Gastrocnemius medialis (tissue), 4 donors: ENCODE data around the gene GNB1. TPM values are rescaled to one million over a fixed set of nuclear protein-coding genes. Genes with fewer than 3 reads are reported as not detected.

Experiments used
- ATAC-seq, 2 donors: fragments of 150-250 bp; one replicate each; pipeline ENCODE4 v1.9.1; 2016
- DNase-seq, 2 donors: peaks; one replicate each; pipeline ENCODE4 v3.0.0-alpha.2; 2019
- H3K27ac ChIP-seq, 4 donors: fragments of 200-600 bp; sonication (generic); 1 replicate in 1 of 4; 2 replicates in 3 of 4; pipeline ENCODE4 v1.5.1; 2016 to 2018; ENCODE audit warnings: mild to moderate bottlenecking in 2 of 4, moderate library complexity in 1 of 4
- H3K27me3 ChIP-seq, 3 donors: fragments of 200-600 bp; sonication (generic) in 2 of 3; 1 replicate in 1 of 3; 2 replicates in 2 of 3; pipeline versions ENCODE4 v1.5.1 to v1.6.0; 2016 to 2019; ENCODE audit warnings: mild to moderate bottlenecking in 1 of 3, moderate library complexity in 1 of 3
- H3K36me3 ChIP-seq, 2 donors: fragments of 200-600 bp; sonication (generic) in 1 of 2; one replicate each; pipeline ENCODE4 v1.5.1; 2017 to 2018
- H3K4me1 ChIP-seq, 2 donors: fragments of 200-600 bp; sonication (generic) in 1 of 2; one replicate each; pipeline ENCODE4 v1.5.1; 2016 to 2017; ENCODE audit warnings: mild to moderate bottlenecking in 2 of 2
- H3K4me3 ChIP-seq, 4 donors: fragments of 200-600 bp; sonication (generic) in 3 of 4; 1 replicate in 1 of 4; 2 replicates in 3 of 4; pipeline ENCODE4 v1.5.1; 2016 to 2019; ENCODE audit warnings: mild to moderate bottlenecking in 2 of 4
- H3K9me3 ChIP-seq, 3 donors: fragments of 200-600 bp; sonication (generic) in 2 of 3; 1 replicate in 1 of 3; 2 replicates in 2 of 3; pipeline ENCODE4 v1.5.1; 2016 to 2019
- CTCF ChIP-seq, 5 experiments: fragments of 450-650 bp in 3 of 5; fragments of 200-600 bp in 2 of 5; sonication (generic) in 2 of 5; IDR thresholded peaks in 4 of 5; conservative IDR thresholded peaks in 1 of 5; 1 replicate in 4 of 5; 2 replicates in 1 of 5; pipeline ENCODE4 v1.5.1; 2016 to 2019; ENCODE audit warnings: antibody characterized with exemption in 5 of 5, mild to moderate bottlenecking in 3 of 5, moderate library complexity in 3 of 5
- POLR2A ChIP-seq, 2 donors: fragments of 450-650 bp; IDR thresholded peaks; one replicate each; pipeline ENCODE4 v1.6.1; 2017; ENCODE audit warnings: antibody characterized with exemption in 2 of 2, mild to moderate bottlenecking in 2 of 2, moderate library complexity in 2 of 2
- in situ Hi-C, 4 donors: fragments of 200-750 bp; cut with MboI; loops; one replicate each; pipeline versions ENCODE4 v1.15.0 to v1.8.0; 2017; ENCODE audit warnings: low sequenced_read_pairs in 4 of 4
- intact Hi-C: fragments of 100-400 bp; cut with DNase I; formaldehyde crosslinking; loops from one replicate; pipeline ENCODE4 v1.15.1; 2023; ENCODE audit warnings: low total_unique reads
- total RNA-seq, 4 donors: library from RNA; depleted of rRNA; stranded (reverse); fragments of >200 nt; gene quantifications; one replicate each; pipeline versions ENCODE4 v1.1.0 to v1.2.3, GENCODE V29; 2016

Gene GNB1
- total RNA-seq, 4 donors from 2014 or later = 29.9 to 44.1 (median 37.2) TPM

GRCh38 chr1:1892763-1893120, 1.9 kb upstream of the GNB1 start:
- ATAC-seq = no peak
- no peak for DNase-seq
- H3K9me3 ChIP-seq = no peaks in the 10 kb centered on the region
- peak overlapping the region; percentile 87 to 97 (median 96) for H3K27ac ChIP-seq
- peak overlapping the region in 1 of 4 donors; percentile 82 for H3K4me3 ChIP-seq
- H3K4me1 ChIP-seq = peaks cover 41 to 47% of the 10 kb centered on the region in 2 donors
- intact Hi-C loops = loop anchor here (5.0 kb wide), 1 partner anchor 35 kb away; no protein-coding TSS in a partner anchor
- no peaks in the 10 kb centered on the region for H3K27me3 ChIP-seq
- H3K36me3 ChIP-seq = no peaks in the 10 kb centered on the region
- TF ChIP-seq CTCF (IDR thresholded peaks at IDR 0.05 in 4 of 5, conservative IDR thresholded peaks at IDR 0.05 in 1 of 5) (no peak), POLR2A (IDR thresholded peaks at IDR 0.05) (no peak)
- in situ Hi-C loops = loop anchor here in 1 of 4 donors (25.0 kb wide), 1 partner anchor 130 kb away; no protein-coding TSS in a partner anchor

- Histone ChIP-seq H3K36me3 (no peaks in the 10 kb centered on the region), H3K4me3 (peak overlapping the region; percentile 69 to 82 (median 76)), H3K27ac (peak overlapping the region; percentile 87 to 97 (median 96)), H3K27me3 (no peaks in the 10 kb centered on the region), H3K9me3 (no peaks in the 10 kb centered on the region), H3K4me1 (peaks cover 45 to 52% of the 10 kb centered on the region in 2 donors)
- ATAC-seq (no peak), DNase-seq (no peak)
- TF ChIP-seq POLR2A (IDR thresholded peaks at IDR 0.05) = no peak
- TF ChIP-seq CTCF (IDR thresholded peaks at IDR 0.05 in 4 of 5, conservative IDR thresholded peaks at IDR 0.05 in 1 of 5) = no peak
- in situ Hi-C loops (loop anchor here in 1 of 4 donors (25.0 kb wide), 1 partner anchor 130 kb away; no protein-coding TSS in a partner anchor), intact Hi-C loops (loop anchor here (5.0 kb wide), 1 partner anchor 35 kb away; no protein-coding TSS in a partner anchor)
Measured at GRCh38 chr1:1892079-1892762, 1.3 kb upstream of the GNB1 start.

- TF ChIP-seq CTCF (IDR thresholded peaks at IDR 0.05 in 4 of 5, conservative IDR thresholded peaks at IDR 0.05 in 1 of 5) (no peak), POLR2A (IDR thresholded peaks at IDR 0.05) (no peak)
- Histone ChIP-seq H3K36me3 (no peaks in the 10 kb centered on the region), H3K27ac (peak overlapping the region; percentile 87 to 97 (median 96)), H3K27me3 (no peaks in the 10 kb centered on the region), H3K9me3 (no peaks in the 10 kb centered on the region), H3K4me3 (peak overlapping the region; percentile 69 to 82 (median 76)), H3K4me1 (peaks cover 49 to 58% of the 10 kb centered on the region in 2 donors)
- intact Hi-C loops (loop anchor here (1.0 to 5.0 kb wide), 3 partner anchors 18 to 113 kb away; partner anchors contain the start of gene NADK), in situ Hi-C loops (loop anchor here in 1 of 4 donors (25.0 kb wide), 1 partner anchor 129 kb away; no protein-coding TSS in a partner anchor)
- DNase-seq (peak; percentile 40 to 80), ATAC-seq (peak; percentile 35 to 74)
Measured at GRCh38 chr1:1891349-1892078, 627 bp upstream of the GNB1 start.

GRCh38 chr1:1889847-1890505, 911 bp downstream of the GNB1 start:
- Histone ChIP-seq H3K27ac (peak overlapping the region; percentile 57 to 97 (median 82)), H3K27me3 (no peaks in the 10 kb centered on the region), H3K36me3 (no peaks in the 10 kb centered on the region), H3K4me1 (peaks cover 47 to 59% of the 10 kb centered on the region in 2 donors), H3K9me3 (no peaks in the 10 kb centered on the region), H3K4me3 (peak overlapping the region; percentile 69 to 82 (median 78))
- in situ Hi-C loops (loop anchor here in 2 of 4 donors (10.0 to 25.0 kb wide), 2 partner anchors 105 to 128 kb away; no protein-coding TSS in a partner anchor), intact Hi-C loops (loop anchor here (5.0 kb wide), 1 partner anchor 33 kb away; no protein-coding TSS in a partner anchor)
- TF ChIP-seq POLR2A (IDR thresholded peaks at IDR 0.05) (no peak), CTCF (IDR thresholded peaks at IDR 0.05 in 4 of 5, conservative IDR thresholded peaks at IDR 0.05 in 1 of 5) (no peak)
- DNase-seq (no peak), ATAC-seq (peak; percentile 17 to 19)
